ENCODE results near the gene NDUFA11. TPM values are rescaled to one million over a fixed set of nuclear protein-coding genes. Genes with fewer than 3 reads are reported as not detected.
A peak's percentile ranks its signal among the peaks of the same experiment; 100 is the strongest.

Gene NDUFA11
- total and polyA plus RNA-seq, 2 of the 13 experiments (the other 11 are each of a cell fraction or from before 2014, with no cell fraction given), result 286 to 378 TPM

- TF ChIP-seq CEBPZ (IDR thresholded peaks at IDR 0.05; ENCODE audit: low read length) (no peak), CENPT (CRISPR knock-in tag; IDR thresholded peaks at IDR 0.05; ENCODE audit: low read depth) (no peak), FOXK2 (IDR thresholded peaks at IDR 0.05) (peak; percentile 78), ZNF333 (CRISPR knock-in tag; IDR thresholded peaks at IDR 0.05; ENCODE audit: borderline replicate concordance) (no peak), NBN (conservative IDR thresholded peaks at IDR 0.05) (no peak), ZNF569 (CRISPR knock-in tag; IDR thresholded peaks at IDR 0.05; ENCODE audit: borderline replicate concordance) (no peak), ZNF589 (CRISPR knock-in tag; conservative IDR thresholded peaks at IDR 0.05) (peak; percentile 85; the same call in 1 of the 2 replicates), GPBP1L1 (CRISPR knock-in tag; IDR thresholded peaks at IDR 0.05) (no peak), ZNF407 (CRISPR knock-in tag; IDR thresholded peaks at IDR 0.05; ENCODE audit: not compliant biosample characterization) (peak; percentile 21), ZNF468 (CRISPR knock-in tag; IDR thresholded peaks at IDR 0.05) (no peak), FOXK1 (CRISPR knock-in tag; IDR thresholded peaks at IDR 0.05; ENCODE audit: borderline replicate concordance, low read depth) (peak; percentile 92; the same call in 1 of the 2 replicates), TEF (CRISPR knock-in tag; IDR thresholded peaks at IDR 0.05) (no peak), ATF1 (CRISPR knock-in tag; IDR thresholded peaks at IDR 0.05) (peak; percentile 31; the same call in 1 of the 2 replicates), DMAP1 (CRISPR knock-in tag; IDR thresholded peaks at IDR 0.05) (peak; percentile 95), SRSF4 (IDR thresholded peaks at IDR 0.05; ENCODE audit: low read depth, low read length, poor library complexity, severe bottlenecking) (no peak)
Measured at GRCh38 chr19:5903624-5904351, at the start of gene NDUFA11 (continued).
